Bronchial epithelial cell (primary cell): ENCODE results near the gene CCDC160. TPM values are rescaled to one million over a fixed set of nuclear protein-coding genes. Genes with fewer than 3 reads are reported as not detected.
A peak's percentile ranks its signal among the peaks of the same experiment; 100 is the strongest.
"Not testable (repeated sequence)": the region's sequence is repeated elsewhere in the genome, so short reads cannot be mapped to it uniquely, and the experiment has no call there.

Source experiments
- DNase-seq: peaks from one replicate; pipeline ENCODE4 v3.0.0-alpha.2; 2010; ENCODE audit warnings: low read depth
- FAIRE-seq: peaks from 2 replicates; lab custom pipeline; 2011; peaks lifted over from hg19 to GRCh38; lab: Jason Lieb, UNC
- H3K27me3 ChIP-seq: 2 replicates; pipeline ENCODE4 v1.5.1; 2011; ENCODE audit warnings: low read length; ENCODE audit not compliant: control insufficient read depth, insufficient read depth
- H3K36me3 ChIP-seq: 2 replicates; pipeline ENCODE4 v1.5.1; 2011; ENCODE audit warnings: low read length; ENCODE audit not compliant: control insufficient read depth, insufficient read depth
- H3K4me3 ChIP-seq: 2 replicates; pipeline ENCODE4 v1.5.1; 2011; ENCODE audit warnings: mild to moderate bottlenecking, low read depth, low read length, control low read depth
- CTCF ChIP-seq: IDR thresholded peaks from 2 replicates; pipeline ENCODE4 v1.5.1; 2011; ENCODE audit warnings: mild to moderate bottlenecking, moderate library complexity, low read length, control low read depth, inconsistent platforms; ENCODE audit not compliant: insufficient read depth, severe bottlenecking
- total RNA-seq: library from RNA; depleted of rRNA; stranded (reverse); fragments of >200 nt; gene quantifications from 2 replicates; pipeline ENCODE4 v1.2.1, GENCODE V29; 2014

CCDC160 gene
- total RNA-seq, 1 donor from 2014 or later = not detected

GRCh38 chrX:134255555-134255954, 18.6 kb downstream of the CCDC160 start:
- TF ChIP-seq CTCF = no peak

GRCh38 chrX:134256684-134257083, 19.7 kb downstream of the CCDC160 start:
- Histone ChIP-seq H3K27me3 (no peaks in the 10 kb centered on the region), H3K4me3 (no peak overlapping the region), H3K36me3 (no peaks in the 10 kb centered on the region)
- FAIRE-seq = no peak
- no peak for DNase-seq
- no peak for TF ChIP-seq CTCF

More at GRCh38 chrX:134255555-134255954, 18.6 kb downstream of the CCDC160 start:
- Histone ChIP-seq H3K4me3 (no peak overlapping the region), H3K36me3 (no peaks in the 10 kb centered on the region), H3K27me3 (no peaks in the 10 kb centered on the region)
- DNase-seq (no peak), FAIRE-seq (no peak)

GRCh38 chrX:134258202-134258601, 21.2 kb downstream of the CCDC160 start:
- FAIRE-seq (no peak), DNase-seq (no peak)
- H3K36me3 ChIP-seq = no peaks in the 10 kb centered on the region
- no peaks in the 10 kb centered on the region for H3K27me3 ChIP-seq
- TF ChIP-seq CTCF = no peak
- H3K4me3 ChIP-seq = no peak overlapping the region

- DNase-seq, H3K4me3 ChIP-seq, H3K27me3 ChIP-seq, H3K36me3 ChIP-seq, FAIRE-seq: not testable (repeated sequence)
Measured at GRCh38 chrX:134285934-134286333, 49.0 kb downstream of the CCDC160 start.

GRCh38 chrX:134287346-134287745, 50.4 kb downstream of the CCDC160 start:
- H3K27me3 ChIP-seq = no peaks in the 10 kb centered on the region
- no peaks in the 10 kb centered on the region for H3K36me3 ChIP-seq
- FAIRE-seq (no peak), DNase-seq (no peak)
- no peak for TF ChIP-seq CTCF
- no peak overlapping the region for H3K4me3 ChIP-seq

GRCh38 chrX:134294548-134294947, 57.6 kb downstream of the CCDC160 start:
- DNase-seq (peak; percentile 15), FAIRE-seq (no peak)
- H3K27me3 ChIP-seq = no peaks in the 10 kb centered on the region
- H3K36me3 ChIP-seq = no peaks in the 10 kb centered on the region
- no peak overlapping the region for H3K4me3 ChIP-seq
- TF ChIP-seq CTCF = peak; percentile 13

Other genes with a start within 250 kb of the CCDC160 start
- gene PHF6, start 136.1 kb downstream of the CCDC160 start, total RNA-seq = 27.1 and 28.4 TPM in 2 replicates
- 8.8 and 11.6 TPM in 2 replicates for gene HPRT1, start 223.0 kb downstream of the CCDC160 start, total RNA-seq